Activated CD8-positive, alpha-beta memory T cell treated with anti-CD3 and anti-CD28 coated beads for 48 hours (primary cell): ENCODE data around the gene CLIC4.
"Not testable (repeated sequence)": the region's sequence is repeated elsewhere in the genome, so short reads cannot be mapped to it uniquely, and the experiment has no call there.

Experiments
- DNase-seq, 3 experiments: peaks; one replicate each; pipeline ENCODE4 v3.0.0-alpha.2; 2020; ENCODE audit warnings: low read depth in 2 of 3, low spot score in 2 of 3

Gene CLIC4

DNA sequence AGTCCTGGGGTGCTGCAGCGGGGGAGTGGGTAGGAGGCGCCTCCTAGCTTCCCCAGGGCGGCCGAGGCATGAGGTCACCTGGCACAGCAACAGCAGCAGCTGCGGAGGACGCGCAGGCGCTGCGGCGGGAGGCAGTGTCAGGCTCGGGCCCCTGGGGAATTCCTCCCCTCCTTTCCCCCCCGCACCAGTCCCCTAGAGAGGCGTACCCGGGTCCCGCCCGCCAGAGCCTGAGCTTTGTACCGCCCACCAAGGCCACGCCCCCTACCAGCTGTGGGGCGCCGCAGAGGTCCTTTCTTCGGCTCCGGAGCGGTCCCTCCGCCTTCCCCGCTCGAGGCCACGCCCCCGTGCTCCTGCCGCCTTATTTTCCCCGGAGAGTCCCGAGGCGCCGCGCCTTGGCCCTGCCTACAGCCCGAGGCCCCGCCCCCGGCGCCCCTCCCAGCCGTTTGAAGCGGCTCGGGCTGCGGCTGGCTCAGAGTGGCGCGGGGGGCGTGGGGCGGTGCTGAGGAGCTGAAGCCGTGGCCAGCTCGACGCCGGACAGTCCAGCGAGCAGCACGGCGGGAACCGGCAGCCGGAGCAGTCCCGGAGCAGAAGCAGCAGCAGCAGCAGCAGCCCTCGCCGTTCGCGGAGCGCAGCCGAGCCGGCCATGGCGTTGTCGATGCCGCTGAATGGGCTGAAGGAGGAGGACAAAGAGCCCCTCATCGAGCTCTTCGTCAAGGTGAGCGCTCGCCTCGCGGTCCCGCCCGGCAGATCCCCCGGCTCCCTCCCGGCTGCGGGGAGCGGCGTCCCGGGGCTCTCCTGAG is at the start of gene CLIC4:
CLIC4 (plus strand) TSS at position 537 of the 800 bp plus-strand sequence; CDS start at position 644, 107 bp downstream.
- peak; percentile 97 to 99 (median 99) for DNase-seq

DNA sequence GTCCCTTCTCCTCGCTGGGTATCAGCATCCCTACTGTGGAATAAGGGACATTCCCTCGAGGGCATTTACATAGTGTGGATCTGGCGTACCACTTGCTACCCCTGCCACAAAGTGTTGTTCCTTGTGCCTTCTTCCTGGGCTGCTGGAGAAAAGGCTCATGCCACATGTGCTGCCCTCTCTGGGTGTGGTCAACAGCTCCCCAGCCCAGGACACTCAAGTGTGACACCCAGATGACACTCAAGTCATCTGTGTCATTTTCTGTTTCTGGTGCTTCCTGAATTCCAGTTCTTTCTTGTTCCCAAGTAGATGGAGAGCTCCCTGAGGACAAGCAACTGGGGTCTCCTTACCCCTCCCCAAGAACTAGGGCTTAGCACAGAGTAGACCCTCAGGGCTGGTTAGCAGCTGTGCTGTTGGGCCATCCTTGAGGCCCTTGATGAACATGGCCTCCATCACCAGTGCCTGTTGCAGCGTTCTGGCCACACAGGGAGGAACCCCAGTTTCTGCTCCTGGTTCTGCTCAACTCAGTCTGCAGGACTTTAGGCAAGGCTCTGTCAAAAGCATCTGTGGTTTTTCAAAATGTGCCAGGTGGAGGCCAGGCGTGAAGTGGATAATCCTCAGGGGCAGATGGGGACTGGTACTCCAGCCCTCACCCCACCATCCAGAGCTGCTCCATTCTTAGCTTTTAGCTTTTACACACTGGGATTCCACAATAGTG is 49.0 kb upstream of the CLIC4 start:
- no peak for DNase-seq

DNA sequence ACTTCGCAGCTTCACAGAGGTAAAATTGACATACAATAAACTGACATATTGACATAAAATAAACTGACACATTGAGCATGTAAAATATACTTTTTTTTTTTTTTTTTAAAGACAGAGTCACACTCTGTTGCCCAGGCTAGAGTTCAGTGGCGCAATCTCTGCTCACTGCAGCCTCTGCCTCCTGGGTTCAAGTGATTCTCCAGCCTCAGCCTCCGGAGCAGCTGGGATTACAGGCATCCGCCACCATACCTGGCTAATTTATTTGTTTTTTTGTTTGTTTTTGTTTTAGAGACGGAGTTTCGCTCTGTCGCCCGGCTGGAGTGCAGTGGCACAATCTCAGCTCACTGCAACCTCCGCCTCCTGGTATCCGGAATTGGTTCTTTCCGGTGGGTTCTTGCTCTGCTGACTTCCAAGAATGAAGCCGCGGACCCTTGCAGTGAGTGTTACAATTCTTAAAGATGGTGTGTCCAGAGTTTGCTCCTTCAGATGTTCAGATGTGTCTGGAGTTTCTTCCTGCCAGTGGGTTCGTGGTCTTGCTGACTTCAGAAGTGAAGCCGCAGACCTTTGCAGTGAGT is 48.4 kb upstream of the CLIC4 start:
- no peak for DNase-seq

DNA sequence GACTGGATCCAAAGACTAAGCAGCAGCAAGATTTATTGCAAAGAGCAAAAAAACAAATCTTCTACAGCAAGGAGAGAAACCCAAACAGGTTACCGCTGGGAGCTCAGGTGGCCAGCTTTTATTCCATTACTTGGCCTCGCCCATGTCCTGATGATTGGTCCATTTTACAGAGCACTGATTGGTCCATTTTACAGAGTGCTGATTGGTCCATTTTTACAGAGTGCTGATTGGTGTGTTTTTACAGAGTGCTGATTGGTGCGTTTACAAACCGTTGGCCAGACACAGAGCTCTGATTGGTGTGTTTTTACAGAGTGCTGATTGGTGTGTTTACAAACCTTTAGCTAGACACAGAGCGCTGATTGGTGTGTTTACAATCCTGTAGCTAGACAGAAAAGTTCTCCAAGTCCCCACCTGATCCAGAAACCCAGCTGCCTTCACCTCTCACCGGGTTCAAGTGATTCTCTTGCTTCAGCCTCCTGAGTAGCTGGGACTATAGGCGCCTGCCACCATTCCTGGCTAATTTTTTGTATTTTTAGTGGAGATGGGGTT is 47.7 kb upstream of the CLIC4 start:
- not testable (repeated sequence) for DNase-seq

DNA sequence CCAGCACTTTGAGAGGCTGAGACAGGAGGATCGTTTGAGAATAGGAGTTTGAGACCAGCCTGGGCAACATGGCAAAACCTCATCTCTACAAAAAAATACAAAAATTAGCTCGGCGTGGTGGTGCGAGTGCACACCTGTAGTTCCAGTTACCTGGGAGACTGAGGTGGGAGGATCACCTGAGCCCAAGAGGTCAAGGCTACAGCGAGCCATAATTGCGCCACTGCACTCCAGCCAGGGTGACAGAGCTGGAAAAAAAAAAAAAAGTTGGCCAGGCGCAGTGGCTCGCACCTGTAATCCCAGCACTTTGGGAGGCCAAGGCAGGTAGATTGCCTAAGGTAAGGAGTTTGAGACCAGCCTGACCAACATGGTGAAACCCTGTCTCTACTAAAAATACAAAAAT is 46.9 kb upstream of the CLIC4 start:
- not testable (repeated sequence) for DNase-seq

DNA sequence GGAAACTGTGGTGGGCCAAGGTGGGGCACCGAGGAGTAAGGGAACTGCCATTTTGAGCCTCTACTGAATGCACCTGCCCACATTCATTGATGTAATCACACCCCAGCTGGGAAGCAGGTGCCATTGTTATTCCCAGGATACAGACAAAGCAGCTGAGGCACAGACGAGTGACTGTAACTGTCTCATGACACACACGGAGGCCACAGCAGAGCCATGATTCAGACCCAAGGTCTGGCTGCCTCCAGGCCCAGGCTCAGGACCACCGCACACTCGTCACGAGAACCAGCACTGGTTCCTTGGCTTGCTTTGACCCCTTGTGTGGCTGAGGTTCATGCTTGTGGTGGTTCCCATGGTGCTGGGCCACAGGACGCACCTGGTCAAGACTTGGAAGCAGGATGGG is 45.6 kb upstream of the CLIC4 start:
- DNase-seq: no peak

DNA sequence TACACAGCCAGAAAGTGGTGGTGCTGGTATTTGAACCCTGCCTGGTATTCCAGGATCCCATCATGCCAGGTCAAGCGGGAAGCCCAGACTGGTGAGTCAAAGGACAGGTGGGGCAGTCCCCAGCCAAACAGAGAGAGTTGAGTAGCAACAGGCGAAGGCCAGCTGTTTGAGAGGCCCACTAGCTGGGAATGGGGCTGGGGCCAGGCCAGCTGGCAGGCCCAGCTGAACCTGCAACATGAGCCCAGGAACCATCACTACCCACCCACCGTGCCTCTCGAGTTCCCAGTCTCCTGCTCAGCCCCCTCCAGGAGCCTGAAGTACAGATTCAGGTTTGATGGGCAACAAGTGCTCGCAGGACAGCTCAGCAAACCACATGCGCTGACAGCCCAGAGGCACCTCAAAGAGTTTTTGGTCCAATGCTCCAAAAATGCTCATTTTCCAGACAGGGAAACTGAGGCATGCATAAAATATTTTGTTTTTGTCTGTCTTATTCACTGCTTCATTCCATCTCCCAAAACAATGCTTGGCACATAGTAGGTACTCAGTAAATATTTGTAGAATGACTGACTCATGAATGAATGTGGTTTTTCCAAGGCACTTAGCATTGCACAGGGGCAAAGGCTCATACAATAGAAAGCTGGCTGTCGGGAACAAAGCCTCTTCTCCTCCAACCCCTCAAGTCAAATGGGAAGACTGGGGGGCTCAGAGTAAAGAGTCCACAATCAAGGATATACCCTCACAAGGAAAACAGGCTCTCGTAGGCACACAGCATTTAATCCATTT is 42.5 kb upstream of the CLIC4 start:
- DNase-seq: no peak

DNA sequence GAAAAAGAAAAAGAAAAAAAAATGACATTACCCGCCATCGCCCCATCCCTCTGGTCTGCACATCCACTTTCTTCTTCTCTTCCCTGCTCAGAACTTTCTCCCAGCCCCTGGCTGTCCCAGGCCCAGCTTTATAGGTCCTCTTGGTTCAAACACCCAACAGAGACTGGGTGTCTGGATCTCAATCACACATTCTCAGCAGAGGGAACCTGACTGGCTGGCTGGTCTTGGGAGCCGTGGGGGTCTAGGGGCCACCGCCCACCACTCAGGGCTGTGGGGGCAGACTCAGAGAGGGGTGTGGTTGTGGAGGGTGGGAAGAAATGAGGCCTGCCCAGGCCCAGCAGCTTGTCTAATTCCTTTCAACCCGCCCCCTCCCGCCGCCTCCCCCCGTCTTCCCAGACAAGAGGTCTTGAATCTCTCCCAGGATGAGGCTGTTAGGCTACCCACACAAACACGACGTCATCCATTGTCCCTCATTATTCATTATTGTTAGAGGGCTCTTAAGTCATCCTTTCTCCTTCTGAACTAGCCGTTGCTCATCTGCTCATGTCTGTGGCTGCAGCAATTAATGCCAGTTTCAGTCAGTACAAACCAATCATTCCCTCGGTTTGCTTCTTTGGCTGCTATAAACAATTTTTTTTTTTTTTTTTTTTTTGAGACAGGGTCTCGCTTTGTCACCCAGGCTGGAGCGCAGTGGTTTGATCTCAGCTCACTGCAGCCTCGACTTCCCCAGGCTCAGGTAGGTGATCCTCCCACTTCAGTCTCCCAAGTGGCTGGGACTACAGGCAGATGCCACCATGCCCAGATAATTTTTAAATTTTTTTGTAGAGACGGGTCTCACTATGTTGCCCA is 40.6 kb upstream of the CLIC4 start:
- DNase-seq: no peak

DNA sequence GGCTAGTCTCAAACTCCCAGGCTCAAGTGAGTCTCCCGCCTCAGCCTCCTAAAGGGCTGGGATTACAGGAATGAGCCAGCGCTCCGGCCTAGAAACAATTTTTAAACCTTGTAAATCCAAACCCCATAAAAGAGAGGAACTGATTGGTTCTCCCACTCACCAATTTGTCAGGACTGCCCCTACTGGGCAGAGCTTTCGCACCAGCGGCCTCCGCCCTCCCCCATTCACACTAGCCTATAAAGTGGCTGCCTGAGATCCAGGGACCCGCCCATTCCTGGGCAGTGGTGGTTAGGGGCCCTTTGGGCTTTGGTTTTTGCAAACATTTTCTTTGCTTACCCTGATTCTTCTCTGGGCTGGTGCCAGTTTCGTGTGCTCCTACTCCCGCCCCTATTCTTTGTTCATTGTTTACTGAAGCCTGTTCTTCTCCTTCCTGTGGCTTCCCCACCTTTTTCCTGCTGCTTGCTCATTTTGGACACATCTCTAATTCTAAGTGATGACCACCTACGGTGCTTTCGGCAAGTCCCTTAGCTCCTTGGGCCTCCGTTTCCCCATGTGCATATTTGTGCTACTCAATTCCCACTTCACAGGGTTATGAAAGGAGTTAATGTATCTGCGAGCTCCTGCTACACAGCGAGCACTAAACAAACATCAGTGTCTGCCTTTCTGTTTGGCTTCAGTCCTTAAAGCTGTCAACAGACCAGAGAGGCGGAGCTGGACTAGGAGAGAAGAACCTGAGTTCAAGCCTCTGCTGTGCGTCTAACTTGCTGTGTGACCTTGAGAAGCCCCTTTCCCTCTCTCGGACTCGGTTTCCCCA is 39.8 kb upstream of the CLIC4 start:
- no peak for DNase-seq

DNA sequence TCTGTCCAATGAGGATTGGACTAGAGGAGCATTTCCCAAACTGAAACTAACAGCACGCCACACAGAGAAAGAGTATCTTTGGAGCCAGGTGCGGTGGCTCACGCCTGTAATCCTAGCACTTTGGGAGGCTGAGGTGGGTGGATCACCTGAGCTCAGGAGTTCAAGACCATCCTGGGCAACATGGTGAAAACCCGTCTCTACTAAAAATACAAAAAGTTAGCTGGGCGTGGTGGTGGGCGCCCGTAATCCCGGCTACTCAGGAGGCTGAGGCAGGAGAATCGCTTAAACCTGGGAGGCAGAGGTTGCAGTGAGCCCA is 39.2 kb upstream of the CLIC4 start:
- not testable (repeated sequence) for DNase-seq

DNA sequence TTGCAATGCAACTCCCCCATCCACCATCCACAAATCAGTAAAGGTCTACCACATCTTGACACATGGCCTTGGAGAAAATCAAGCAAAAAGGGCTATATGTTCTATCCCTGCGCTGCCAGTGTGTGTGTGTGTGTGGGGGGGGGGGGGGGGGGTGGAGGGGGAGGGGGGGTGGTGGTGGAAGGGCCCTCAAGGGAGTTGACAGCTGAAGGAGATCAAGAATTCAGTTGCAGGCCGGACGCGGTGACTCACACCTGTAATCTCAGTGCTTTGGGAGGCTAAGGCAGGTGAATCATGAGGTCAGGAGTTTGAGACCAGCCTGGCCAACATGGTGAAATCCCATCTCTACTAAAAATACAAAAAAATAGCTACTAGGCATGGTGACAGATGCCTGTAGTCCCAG is 37.6 kb upstream of the CLIC4 start:
- DNase-seq: no peak

DNA sequence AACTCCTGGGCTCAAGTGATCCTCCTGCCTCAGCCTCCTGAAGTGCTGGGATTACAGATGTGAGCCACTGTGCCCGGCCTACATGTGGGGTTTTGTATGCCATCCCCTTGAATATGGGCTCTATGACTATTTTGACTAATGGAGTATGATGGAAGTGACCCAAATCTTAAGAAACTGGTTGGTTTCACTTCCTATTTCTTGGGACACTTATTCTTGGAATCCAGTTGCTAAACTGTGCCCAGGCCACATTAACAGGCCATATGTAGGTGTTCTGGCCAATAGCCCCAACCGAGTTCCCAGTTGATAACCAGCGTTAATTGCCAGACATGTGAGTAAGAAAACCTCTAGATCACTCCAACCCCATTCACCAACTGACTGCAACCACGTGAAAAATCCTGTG is 36.3 kb upstream of the CLIC4 start:
- no peak for DNase-seq

DNA sequence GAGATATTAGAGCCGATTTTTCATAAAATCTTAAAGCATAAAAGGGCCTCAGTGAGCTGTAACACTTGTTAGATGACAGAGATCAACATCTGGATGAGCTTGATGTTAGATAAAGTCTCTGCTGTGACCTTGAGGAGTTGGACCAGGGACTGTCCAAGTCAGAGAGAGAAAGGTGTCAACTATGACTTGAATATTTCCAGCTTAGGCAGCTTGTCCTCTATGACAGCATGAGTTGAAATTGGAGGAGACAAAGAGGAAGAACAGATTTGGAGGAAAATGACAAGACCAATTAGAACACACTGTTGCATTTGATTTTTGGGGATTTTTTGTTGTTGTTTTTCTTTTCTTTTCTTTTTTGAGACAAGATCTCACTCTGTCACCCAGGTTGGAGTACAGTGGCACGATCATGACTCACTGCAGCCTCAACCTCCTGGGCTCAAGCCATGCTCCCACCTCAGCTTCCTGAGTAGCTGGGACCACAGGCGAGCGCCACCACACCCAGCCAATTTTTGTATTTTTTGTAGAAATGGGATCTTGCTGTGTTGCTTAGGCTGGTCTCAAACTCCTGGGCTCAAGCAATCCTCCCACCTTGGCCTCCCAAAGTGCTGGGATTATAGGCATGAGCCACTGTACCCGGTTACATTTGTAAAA is 35.3 kb upstream of the CLIC4 start:
- no peak for DNase-seq

DNA sequence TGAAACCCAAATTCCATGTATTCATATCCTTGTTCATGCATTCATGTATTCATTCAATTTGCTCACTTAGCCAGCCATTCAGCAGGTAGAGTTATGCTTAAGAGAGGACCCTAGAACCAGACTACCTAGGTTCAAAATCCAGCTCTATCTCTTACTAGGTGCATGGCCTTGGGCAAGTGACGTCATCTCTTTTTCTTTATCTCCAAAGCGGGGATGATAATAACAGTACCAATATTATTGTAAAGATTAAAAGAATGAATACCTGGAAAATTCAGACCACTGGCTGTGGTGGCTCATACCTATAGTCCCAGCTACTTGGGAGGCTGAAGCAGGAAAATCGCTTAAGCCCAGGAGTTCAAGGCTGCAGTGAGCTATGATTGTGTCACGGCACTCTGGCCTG is 33.9 kb upstream of the CLIC4 start:
- no peak for DNase-seq

DNA sequence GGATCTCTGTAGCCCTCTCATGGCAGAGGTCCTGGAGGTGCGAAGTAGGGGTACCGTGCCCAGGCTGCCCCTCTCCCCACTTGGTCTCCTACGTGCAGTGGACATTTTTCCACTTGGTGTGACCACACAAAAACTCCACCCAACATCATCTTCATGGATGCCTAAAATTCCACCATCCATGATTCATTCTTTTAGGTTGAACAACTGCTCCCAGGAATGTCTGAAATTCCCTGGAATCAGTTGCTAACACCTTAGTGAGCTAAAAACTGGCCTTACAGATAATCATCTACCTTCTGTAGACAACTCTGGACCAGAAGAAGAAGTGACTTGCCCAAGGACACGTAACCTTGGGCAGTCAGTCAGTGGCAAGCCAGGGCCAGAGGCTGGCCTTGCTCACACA is 32.1 kb upstream of the CLIC4 start:
- DNase-seq: no peak

DNA sequence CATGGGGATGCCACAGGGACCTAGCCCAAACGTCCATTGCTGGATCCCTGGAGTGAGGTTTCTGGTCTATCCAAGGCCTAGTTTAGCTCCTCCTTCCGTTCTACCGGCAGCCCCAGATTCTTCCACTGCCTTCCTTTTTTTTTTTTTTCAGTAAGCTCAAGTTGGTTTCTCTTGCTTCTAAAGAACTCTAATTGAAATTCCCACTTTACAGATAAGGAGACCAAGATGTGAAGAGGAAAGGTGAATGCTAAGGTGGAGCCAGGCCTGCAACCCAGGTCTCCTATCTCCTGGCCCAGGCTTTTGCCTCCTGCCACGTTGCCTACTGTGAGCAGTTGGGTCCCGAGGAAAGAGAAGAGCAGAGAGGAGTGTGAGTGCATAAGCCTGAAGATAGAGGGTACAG is 31.5 kb upstream of the CLIC4 start:
- no peak for DNase-seq

DNA sequence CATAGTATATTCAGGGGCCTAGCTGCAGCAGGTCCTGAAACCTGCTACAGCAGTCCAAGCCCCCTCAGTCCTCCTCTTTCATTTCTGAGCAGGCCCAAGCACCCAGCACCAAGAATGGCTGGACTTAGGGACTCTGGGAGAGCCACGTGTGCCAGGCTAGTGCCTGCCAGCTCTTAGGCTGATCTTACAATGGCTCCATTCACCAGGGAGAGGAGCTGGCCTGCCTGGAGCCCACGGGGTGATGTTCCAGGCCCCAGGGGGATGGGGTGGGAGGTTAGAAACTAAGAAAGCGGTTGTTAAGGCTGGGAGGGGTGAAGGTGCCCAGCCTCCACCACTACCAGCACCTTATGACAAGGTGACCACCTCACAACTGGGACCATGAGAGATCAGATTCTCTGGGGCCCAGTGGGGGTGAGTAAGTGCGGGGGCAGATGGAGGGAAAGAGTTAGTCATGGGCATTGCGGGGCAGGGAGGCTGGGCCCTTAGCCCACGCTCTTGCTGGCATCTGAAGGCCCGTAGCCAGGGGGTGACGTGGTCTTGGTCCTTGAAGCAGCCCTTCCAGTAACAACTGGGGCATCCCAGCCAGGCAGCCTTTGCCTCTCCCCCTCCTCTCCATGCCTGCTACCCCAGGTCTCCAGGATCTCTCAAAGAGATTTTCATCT is 30.3 kb upstream of the CLIC4 start:
- DNase-seq: peak in 1 of 3 experiments; percentile 6

DNA sequence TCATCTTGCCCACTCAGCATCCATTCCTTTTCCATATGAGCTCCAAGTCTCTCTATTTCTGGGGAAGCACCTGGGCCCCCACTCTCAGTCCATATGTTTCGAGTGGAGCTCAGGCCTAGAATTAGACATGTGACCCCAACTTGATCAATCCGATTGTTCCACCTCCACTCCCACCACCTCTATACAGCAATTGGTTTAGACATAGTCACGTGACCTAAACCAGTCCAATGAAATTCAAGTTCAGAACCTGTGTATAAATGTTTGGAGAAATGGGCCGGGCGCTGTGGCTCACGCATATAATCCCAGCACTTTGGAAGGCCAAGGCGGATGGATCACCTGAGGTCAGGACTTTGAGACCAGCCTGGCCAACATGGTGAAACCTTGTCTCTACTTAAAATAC is 29.6 kb upstream of the CLIC4 start:
- no peak for DNase-seq
